HepG2 (cell line): Measurements from ENCODE around the gene RAB8A. TPM values are rescaled to one million over a fixed set of nuclear protein-coding genes. Genes with fewer than 3 reads are reported as not detected.

ENCODE experiments used
- ADNP ChIP-seq: sonication (generic); formaldehyde crosslinking; IDR thresholded peaks from 2 replicates; pipeline ENCODE4 v1.4.0; 2020; ENCODE audit warnings: missing genetic modification reagents
- CC2D1A ChIP-seq: sonication (generic); formaldehyde crosslinking; IDR thresholded peaks from 2 replicates; pipeline ENCODE4 v1.8.1; 2023; ENCODE audit warnings: mild to moderate bottlenecking, missing genetic modification reagents
- FOSL2 ChIP-seq: sonication (generic); formaldehyde crosslinking; IDR thresholded peaks from 2 replicates; pipeline ENCODE4 v1.4.0; 2020; ENCODE audit warnings: missing genetic modification reagents
- HIVEP1 ChIP-seq: sonication (generic); formaldehyde crosslinking; IDR thresholded peaks from 2 replicates; pipeline ENCODE4 v1.4.0; 2020; ENCODE audit warnings: mild to moderate bottlenecking, missing genetic modification reagents
- MBNL3 ChIP-seq: fragments of 250-450 bp; sonication (Bioruptor Pico); conservative IDR thresholded peaks from 2 replicates; pipeline ENCODE4 v1.8.0; 2022; ENCODE audit warnings: mild to moderate bottlenecking, inconsistent platforms
- NR2F6 ChIP-seq, 2 experiments: IDR thresholded peaks; 2 replicates each; pipeline ENCODE4 v1.6.1; 2016; ENCODE audit warnings: antibody characterized with exemption in 1 of 2, mild to moderate bottlenecking in 1 of 2
- THYN1 ChIP-seq: sonication (generic); formaldehyde crosslinking; IDR thresholded peaks from 2 replicates; pipeline ENCODE4 v1.8.1; 2023; ENCODE audit warnings: low read depth, mild to moderate bottlenecking, moderate library complexity, missing genetic modification reagents, borderline replicate concordance
- ZNF10 ChIP-seq: sonication (generic); formaldehyde crosslinking; IDR thresholded peaks from 2 replicates; pipeline ENCODE4 v1.4.0; 2020; ENCODE audit warnings: mild to moderate bottlenecking, low read depth, missing genetic modification reagents, borderline replicate concordance
- ZNF761 ChIP-seq: sonication (generic); formaldehyde crosslinking; conservative IDR thresholded peaks from 2 replicates; pipeline ENCODE4 v1.4.0; 2020; ENCODE audit warnings: mild to moderate bottlenecking, missing genetic modification reagents
- polyA plus RNA-seq, 8 experiments: library from polyadenylated mRNA; depleted of rRNA in 3 of 8; stranded (reverse) in 7 of 8; unstranded in 1 of 8; fragments of >200 nt; fragmentation: Illumina TruSeq in 4 of 8; extraction: Trizol in 4 of 8; gene quantifications; 2 replicates each; pipeline versions ENCODE4 v1.2.1 to v1.2.3, GENCODE V29; 2011 to 2016; ENCODE audit warnings: low read depth in 4 of 8, missing spikeins in 1 of 8, mixed read lengths in 1 of 8; ENCODE audit not compliant: insufficient read depth in 1 of 8
- total RNA-seq, 5 experiments: library from RNA; depleted of rRNA; stranded (reverse); fragments of >200 nt; fragmentation: Illumina TruSeq; extraction: Trizol; gene quantifications; 2 replicates each; pipeline ENCODE4 v1.2.3, GENCODE V29; 2016; ENCODE audit warnings: low read depth in 1 of 5
- TF ChIP-seq, protein P1 (sequence below): sonication (generic); formaldehyde crosslinking; IDR thresholded peaks from 2 replicates; pipeline ENCODE4; 2020; ENCODE audit warnings: missing genetic modification reagents, mild to moderate bottlenecking, borderline replicate concordance
- TF ChIP-seq, protein P2 (sequence below): sonication (generic); formaldehyde crosslinking; IDR thresholded peaks from 2 replicates; pipeline ENCODE4 v1.4.0; 2020; ENCODE audit warnings: missing genetic modification reagents

The RAB8A gene
- total and polyA plus RNA-seq, 2 of the 13 experiments (the other 11 are each of a cell fraction or from before 2014, with no cell fraction given), result 36.7 to 45.0 TPM

DNA sequence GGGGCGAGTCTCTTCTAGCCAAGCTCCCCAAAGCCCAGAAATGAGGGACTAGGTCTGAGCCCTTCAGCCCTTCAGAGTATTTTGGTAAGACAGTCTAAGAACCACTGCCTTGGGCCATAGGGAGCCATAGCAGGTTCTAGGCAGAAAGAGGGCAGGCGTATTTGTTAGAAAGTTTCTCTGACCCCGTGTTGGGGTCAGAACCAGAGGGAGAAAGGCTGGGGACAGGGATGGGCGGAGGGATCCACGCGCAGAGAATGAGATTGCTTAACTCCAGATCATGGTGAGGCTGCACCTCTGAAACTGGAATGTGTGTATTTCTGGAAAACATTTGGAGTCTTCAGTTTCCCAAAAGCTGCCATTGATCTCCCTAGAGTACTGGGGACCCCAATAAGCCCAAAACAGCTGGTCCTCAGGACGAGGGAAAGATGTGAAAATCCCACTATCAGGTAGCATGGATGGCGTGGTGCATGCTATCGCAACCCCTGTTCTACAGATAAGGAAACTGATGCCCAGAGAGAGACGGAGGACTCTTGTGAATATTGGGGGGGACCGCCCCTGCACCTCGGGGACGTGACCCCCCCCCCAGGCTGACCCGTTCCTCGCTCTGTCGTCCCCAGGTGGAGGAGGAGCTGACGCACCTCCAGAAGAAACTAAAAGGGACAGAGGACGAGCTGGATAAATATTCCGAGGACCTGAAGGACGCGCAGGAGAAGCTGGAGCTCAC is 36.1 kb upstream of the RAB8A start (continued):
- TF ChIP-seq MBNL3 (CRISPR knock-in tag) (no peak), ADNP (CRISPR knock-in tag) (peak; percentile 87), FOSL2 (CRISPR knock-in tag) (no peak), THYN1 (CRISPR knock-in tag) (no peak), ZNF761 (CRISPR knock-in tag) (no peak), ZNF10 (no peak), NR2F6 (IDR thresholded peaks at IDR 0.05) (no peak), NR2F6 (CRISPR knock-in tag; IDR thresholded peaks at IDR 0.05) (no peak), CC2D1A (no peak), HIVEP1 (CRISPR knock-in tag) (no peak)
- TF ChIP-seq, protein P1, sequence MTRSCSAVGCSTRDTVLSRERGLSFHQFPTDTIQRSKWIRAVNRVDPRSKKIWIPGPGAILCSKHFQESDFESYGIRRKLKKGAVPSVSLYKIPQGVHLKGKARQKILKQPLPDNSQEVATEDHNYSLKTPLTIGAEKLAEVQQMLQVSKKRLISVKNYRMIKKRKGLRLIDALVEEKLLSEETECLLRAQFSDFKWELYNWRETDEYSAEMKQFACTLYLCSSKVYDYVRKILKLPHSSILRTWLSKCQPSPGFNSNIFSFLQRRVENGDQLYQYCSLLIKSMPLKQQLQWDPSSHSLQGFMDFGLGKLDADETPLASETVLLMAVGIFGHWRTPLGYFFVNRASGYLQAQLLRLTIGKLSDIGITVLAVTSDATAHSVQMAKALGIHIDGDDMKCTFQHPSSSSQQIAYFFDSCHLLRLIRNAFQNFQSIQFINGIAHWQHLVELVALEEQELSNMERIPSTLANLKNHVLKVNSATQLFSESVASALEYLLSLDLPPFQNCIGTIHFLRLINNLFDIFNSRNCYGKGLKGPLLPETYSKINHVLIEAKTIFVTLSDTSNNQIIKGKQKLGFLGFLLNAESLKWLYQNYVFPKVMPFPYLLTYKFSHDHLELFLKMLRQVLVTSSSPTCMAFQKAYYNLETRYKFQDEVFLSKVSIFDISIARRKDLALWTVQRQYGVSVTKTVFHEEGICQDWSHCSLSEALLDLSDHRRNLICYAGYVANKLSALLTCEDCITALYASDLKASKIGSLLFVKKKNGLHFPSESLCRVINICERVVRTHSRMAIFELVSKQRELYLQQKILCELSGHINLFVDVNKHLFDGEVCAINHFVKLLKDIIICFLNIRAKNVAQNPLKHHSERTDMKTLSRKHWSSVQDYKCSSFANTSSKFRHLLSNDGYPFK, result no peak
- TF ChIP-seq, protein P2, sequence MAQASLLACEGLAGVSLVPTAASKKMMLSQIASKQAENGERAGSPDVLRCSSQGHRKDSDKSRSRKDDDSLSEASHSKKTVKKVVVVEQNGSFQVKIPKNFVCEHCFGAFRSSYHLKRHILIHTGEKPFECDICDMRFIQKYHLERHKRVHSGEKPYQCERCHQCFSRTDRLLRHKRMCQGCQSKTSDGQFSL (CRISPR knock-in tag), result peak; percentile 44
